ENCODE results near the gene CXorf58.
A peak's percentile ranks its signal among the peaks of the same experiment; 100 is the strongest.

CXorf58 gene

DNA sequence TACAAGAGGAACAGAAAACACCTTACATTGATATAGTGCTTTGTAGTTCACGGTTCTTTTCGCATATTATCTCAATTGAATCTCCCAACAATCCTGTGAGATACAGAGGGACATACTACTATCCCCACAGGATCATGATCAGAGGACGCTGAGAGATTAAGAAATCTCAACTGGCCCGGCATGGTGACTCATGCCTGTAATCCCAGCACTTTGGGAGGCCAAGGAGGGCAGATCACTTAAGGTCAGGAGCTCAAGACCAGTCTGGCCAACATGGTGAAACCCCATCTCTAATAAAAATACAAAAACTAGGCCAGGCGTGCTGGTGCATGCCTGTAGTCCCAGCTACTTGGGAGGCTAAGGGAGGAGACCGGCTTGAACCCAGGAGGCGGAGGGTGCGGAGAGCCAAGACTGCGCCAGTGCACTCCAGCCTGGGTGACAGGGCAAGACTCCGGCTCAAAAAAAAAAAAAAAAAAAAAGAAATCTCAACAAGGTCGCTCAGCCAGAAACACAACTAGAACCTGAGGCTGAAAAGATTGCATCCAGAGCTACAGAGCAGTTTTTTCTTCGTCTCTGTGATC is 7.5 kb upstream of the CXorf58 start:
- DNase-seq (ENCODE audit: insufficient read length, low spot score) (no peak), FAIRE-seq (peak; percentile 91)

DNA sequence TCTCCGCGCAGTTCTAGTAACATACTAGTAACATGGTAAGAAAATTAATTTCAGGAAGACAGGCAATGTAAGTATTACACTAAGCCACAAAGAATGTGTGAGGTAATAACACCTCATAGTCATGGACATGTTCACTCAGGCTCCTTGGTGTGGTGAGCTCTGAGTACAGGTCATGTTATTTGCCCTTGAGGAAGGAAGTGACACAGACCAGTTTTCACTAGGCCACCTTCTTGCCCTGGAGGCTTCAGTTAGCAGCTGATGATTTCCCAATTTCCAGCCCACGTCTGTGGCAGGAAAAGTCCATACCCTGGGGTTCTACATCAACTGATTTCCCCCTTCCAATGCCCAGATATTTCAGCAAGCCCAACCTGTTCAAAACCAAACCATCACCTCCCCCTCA is 6.7 kb upstream of the CXorf58 start:
- FAIRE-seq = peak; percentile 98
- DNase-seq (ENCODE audit: insufficient read length, low spot score) = peak; percentile 84

- no peak for FAIRE-seq
Observed at GRCh38 chrX:23901805-23902204, 6.0 kb upstream of the CXorf58 start.

GRCh38 chrX:23902419-23902818 is 5.4 kb upstream of the CXorf58 start:
- FAIRE-seq (peak; percentile 88), DNase-seq (ENCODE audit: insufficient read length, low spot score) (peak; percentile 61)

More at GRCh38 chrX:23901805-23902204, 6.0 kb upstream of the CXorf58 start:
- DNase-seq (ENCODE audit: insufficient read length, low spot score) = peak; percentile 74

GRCh38 chrX:23904096-23904495 is 3.7 kb upstream of the CXorf58 start:
- DNase-seq (ENCODE audit: insufficient read length, low spot score) = no peak
- peak; percentile 86 for FAIRE-seq

DNA sequence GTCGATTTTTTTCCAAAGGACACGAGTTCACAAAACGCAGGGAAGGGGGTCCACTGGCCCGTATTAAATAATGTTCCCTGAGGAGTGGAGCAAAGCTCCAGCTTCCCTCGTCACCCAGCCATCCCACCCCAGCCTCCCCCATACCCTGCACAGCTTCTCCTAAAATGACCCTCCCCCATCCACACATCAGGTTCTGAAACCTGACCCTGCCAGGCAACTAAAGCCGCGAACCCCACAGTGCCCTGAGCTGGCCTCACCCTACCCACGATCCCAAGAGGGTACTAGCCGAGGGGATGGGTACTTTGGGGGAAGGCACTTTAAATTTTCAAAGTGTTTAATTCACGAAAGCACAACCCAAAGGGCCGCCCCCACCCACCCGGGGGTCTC is 702 bp upstream of the CXorf58 start:
- DNase-seq (ENCODE audit: insufficient read length, low spot score) (no peak), FAIRE-seq (no peak)

GRCh38 chrX:23908219-23909004 is 606 bp downstream of the CXorf58 start:
- DNase-seq (ENCODE audit: insufficient read length, low spot score) (no peak), FAIRE-seq (peak; percentile 58)

DNA sequence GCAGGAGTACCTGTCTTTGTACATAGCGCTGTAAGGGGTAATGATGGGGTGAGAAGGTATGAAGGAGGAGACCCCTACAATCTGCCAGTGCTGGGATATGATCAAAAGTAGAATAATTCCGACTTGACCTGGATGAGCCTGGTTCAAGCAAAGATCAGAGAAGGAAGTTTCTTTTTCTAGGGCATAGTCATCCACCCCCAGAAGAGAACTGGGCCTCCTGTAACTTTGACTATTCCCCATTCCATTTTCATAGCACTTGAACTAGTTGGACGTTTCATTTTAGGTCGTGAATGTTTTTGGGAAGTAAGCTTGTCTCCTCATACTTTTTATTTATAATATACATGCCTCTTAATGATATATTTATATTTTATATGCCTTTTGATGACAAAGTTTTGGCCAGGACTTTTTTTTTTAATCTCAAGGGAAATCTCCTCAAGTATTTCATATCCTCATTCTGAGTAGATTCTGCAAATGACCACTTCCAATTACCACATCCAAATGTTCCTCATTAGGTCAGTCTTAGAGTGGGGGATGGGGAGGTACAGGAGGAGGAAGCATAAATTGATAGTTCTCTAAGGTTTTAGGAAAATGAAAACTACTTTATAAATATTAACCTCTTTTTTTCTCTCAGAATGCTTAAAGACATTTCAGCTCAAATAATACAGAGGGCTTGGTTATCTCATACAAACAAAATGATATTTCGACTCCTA is 3.5 kb downstream of the CXorf58 start:
- DNase-seq (ENCODE audit: insufficient read length, low spot score) = no peak
- FAIRE-seq = peak; percentile 9

GRCh38 chrX:23919148-23919547 is 11.3 kb downstream of the CXorf58 start:
- no peak for FAIRE-seq
- no peak for DNase-seq (ENCODE audit: insufficient read length, low spot score)

GRCh38 chrX:23919706-23920320 is 12.0 kb downstream of the CXorf58 start:
- DNase-seq (ENCODE audit: insufficient read length, low spot score) = no peak
- FAIRE-seq = peak; percentile 76

- FAIRE-seq (no peak), DNase-seq (ENCODE audit: insufficient read length, low spot score) (no peak)
Observed at GRCh38 chrX:23926015-23926414, 18.2 kb downstream of the CXorf58 start.

DNA sequence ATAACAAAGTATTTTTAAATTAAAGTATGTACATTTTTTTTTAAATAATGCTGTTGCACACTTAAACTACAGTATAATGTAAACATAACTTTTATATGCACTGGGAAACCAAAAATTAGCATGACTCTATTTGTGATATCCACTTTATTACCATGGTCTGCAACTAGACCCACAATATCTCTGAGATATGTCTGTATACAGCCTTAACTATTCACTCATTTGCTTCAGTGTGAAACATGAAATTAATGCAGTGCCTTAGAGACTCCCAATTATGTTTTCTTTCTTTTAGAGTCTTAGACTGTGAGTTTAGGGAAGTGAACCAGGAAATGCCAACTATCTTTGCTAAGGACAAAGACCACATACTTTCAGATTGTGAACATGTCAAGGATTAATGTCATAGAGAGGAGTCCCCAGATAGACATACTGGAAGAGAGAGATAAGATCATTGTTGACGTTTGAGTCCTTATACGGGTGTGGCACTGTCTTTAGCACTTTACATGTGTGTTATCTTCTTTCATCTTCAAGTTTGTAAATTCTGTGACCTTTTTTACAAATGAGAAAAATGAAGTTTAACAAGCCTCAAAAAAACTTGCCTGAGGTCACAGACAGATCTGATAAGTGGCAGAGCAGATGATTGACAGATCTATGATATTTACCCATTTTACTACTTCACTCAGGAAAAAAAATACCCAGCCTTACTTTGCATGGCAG is 23.2 kb downstream of the CXorf58 start:
- DNase-seq (ENCODE audit: insufficient read length, low spot score) = no peak

DNA sequence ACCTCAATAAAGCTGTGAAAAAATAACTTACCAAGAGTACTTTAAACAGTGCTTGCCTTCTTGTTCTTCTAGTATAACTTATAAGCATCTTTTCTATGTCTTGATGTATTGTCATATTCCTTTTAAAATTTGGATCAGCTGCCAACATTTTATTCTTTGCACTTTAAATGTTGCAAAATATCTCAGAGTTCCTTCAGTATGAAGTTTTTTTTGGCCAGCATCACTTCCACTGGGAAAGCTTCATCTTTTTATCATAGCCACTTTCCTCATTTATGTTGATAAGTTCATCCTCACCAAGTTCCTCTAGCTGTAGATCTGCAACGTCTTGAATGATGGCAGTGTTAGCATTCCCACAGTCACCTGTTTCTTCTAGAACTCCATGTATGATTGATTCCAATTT is 24.2 kb downstream of the CXorf58 start:
- FAIRE-seq = peak; percentile 71

More for the DNA sequence above, 23.2 kb downstream of the CXorf58 start:
- FAIRE-seq = peak; percentile 36

GRCh38 chrX:23935106-23935505 is 27.3 kb downstream of the CXorf58 start:
- no peak for DNase-seq (ENCODE audit: insufficient read length, low spot score)
- FAIRE-seq = no peak

More for the DNA sequence above, 24.2 kb downstream of the CXorf58 start:
- no peak for DNase-seq (ENCODE audit: insufficient read length, low spot score)

DNA sequence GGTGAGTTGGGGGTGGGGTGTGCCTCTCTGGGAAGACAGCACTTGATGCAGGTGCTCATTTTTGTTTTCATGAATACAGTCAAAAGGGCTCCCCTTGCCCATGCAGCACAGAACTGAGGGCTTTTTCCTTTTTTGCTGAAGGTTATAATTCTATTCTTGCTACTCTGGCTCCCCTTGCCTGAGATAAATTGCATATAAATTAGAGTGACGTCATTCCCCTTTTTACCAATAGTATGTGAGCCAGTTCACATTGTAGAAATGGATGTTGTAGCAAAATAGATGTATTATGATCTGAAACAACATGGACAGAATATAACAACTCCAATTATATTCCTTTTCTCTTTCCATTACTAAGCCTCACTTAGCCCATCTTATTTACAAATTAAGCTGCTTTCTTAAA is 28.4 kb downstream of the CXorf58 start:
- DNase-seq (ENCODE audit: insufficient read length, low spot score) = no peak
- peak; percentile 58 for FAIRE-seq

DNA sequence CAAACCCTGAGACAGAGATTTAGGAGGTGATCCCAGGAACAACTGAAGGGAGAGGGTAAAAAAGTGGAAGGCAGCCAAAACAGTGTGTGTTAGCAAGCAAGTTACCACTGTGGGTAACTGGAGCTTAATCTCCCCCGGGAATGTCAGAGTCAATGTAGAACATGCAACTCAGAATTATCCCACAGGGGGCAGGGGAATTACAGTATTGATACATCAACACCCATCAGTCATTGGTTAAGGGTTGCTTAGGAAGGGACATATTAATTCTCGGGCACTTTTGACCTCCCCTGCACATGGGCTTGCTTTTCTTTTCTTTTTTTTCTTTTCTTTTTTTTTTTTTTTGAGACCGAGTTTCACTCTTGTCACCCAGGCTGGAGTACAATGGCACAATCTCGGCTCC is 29.3 kb downstream of the CXorf58 start:
- DNase-seq (ENCODE audit: insufficient read length, low spot score) = no peak
- peak; percentile 79 for FAIRE-seq

- peak; percentile 76 for FAIRE-seq
- no peak for DNase-seq (ENCODE audit: insufficient read length, low spot score)
Observed at GRCh38 chrX:23938690-23939089, 30.9 kb downstream of the CXorf58 start.

DNA sequence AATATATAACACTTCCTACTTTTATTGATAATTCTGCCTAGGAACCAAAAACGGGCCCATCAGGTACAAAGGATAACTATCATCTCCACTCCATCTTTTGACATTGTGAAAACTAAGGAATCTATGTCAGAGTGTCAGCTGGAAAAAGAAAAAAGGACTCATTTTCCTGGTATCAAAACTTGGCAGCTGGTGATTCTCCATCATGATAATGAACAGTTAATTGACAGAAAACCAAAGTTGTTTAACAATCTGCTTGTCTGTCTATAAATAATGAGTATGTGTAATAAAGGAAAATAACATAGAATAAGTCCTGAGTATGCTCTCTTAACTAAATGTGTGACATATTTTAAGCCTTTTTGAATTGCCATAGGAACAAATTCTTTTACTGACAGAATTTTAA is 31.4 kb downstream of the CXorf58 start:
- FAIRE-seq = no peak
- DNase-seq (ENCODE audit: insufficient read length, low spot score) = no peak

GRCh38 chrX:23944234-23944633 is 36.4 kb downstream of the CXorf58 start:
- FAIRE-seq = no peak

GRCh38 chrX:23945206-23945605 is 37.4 kb downstream of the CXorf58 start:
- no peak for DNase-seq (ENCODE audit: insufficient read length, low spot score)
- FAIRE-seq = peak; percentile 64

More at GRCh38 chrX:23944234-23944633, 36.4 kb downstream of the CXorf58 start:
- no peak for DNase-seq (ENCODE audit: insufficient read length, low spot score)
